GM19043 (cell line): ENCODE measurements around the gene STIM2.

Source experiments
- ATAC-seq: cut with Tn5 transposase; IDR thresholded peaks from one replicate; pipeline ENCODE4 v1.9.1; 2021; ENCODE audit warnings: low read depth; ENCODE audit not compliant: unreplicated experiment

Gene STIM2

GRCh38 chr4:27068151-27068867 is 207.7 kb downstream of the STIM2 start:
- ATAC-seq, result no peak
